GM19395 (cell line): Measurements from ENCODE around the gene ASCL3.
"Not testable (repeated sequence)": the region's sequence is repeated elsewhere in the genome, so short reads cannot be mapped to it uniquely, and the experiment has no call there.

Experiments used
- ATAC-seq: cut with Tn5 transposase; IDR thresholded peaks from one replicate; pipeline ENCODE4 v1.9.1; 2021; ENCODE audit warnings: mild to moderate bottlenecking, moderate library complexity; ENCODE audit not compliant: unreplicated experiment

Gene ASCL3

DNA sequence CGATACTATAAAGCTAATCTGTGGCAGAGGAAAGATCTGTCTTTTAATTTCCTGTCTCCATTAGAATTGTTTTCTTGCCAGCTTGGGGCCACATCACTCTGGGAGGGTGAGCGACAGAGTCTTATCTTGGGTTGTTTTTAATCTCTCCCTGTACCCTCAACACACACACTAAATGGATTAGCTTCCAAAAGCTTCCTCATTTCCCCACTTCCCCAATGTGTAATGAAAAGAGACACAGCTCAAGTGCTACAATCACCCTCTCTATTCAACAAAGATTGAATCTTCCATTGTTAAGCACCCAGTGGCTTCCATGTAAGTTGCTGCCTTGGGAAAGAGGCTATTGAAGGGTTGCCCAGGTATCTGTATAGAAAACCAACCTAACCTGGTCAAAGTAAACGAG, 6.1 kb upstream of the ASCL3 start:
- no peak for ATAC-seq

DNA sequence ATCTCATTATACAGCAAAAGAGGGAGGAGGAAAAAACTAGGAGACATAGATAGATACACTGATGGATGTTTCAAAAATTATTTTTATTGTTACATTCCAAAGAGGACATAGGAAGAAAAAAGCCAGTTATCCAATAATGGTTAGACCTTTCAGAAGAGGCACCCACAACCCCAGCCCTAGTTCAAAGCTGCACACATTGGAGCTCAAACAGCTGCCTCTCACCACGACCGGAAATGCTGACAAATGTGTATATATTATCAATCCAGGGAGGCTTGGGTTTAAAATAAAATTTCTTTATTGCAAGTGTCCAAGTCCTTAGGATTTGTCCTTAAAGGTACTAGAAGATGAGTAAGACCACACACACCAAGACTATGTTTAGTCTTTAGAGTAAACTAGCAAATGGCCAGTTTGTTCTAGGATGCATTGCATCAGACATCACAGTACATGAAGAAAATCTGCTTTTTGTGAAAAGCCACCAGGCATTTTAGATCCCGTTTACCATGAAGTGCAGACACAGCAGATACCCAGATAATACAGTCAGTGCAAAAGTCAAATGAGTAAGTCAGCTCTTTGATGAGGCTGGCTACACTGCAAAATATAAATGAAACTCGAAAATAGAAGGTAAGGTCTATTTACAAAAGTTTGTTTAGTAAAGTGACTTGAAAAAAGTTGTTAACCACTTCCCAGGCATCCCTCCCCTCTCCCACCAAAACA, 4.6 kb upstream of the ASCL3 start:
- ATAC-seq: no peak

DNA sequence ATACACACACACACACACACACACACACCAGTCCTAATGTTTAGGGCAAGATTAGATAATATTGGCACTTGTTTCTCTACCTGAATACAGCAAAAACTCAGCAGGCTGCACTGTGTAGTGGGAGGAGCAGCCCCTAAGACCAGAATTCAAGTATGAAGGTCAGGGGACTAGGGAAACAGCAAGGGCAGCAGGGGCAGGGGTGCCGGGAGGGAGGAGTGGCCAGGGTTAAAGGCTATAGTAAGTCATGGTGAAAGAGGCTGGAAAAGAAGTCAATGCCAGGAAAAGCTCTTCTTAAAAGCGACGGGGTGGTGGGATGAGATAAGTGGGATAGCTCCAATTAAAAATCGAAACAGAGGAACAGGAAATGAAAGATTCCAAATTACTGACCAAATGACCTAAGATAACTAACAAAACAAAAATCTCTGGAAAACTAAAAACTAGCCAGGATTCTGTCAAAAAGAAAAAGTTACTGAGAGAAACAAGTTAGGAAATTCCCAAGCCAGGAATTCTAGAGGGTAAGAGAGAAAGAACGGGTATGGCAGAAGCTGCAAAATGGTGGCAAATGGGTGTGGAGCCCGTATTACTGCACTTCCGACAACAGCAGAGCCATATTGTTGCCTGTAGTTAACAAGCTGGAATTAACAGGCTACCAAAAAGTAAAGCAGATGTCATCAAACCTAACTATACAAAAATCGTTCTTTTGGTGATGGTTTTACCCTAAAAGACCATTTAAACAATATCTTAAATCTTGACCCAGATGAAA, 1.3 kb downstream of the ASCL3 start:
- ATAC-seq: no peak

DNA sequence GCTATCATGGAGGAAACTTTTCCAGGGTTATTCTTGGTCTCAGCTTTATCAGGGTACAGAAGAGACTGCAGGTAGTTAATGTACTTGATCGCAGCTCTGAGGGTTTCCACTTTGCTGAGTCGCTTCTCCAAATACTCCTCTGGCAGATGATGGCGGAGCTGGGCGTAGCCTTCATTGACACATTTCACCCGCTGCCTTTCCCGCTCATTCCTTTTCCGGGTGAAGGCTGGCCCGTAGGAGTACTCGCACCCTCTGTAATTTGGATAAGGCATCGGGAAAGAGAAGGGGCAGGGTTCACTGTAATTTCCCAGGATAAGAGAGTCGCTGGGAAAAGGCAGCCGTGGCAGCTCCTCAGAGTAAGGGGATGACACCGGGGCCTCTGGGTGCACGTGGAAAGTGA, 5.2 kb downstream of the ASCL3 start:
- no peak for ATAC-seq

DNA sequence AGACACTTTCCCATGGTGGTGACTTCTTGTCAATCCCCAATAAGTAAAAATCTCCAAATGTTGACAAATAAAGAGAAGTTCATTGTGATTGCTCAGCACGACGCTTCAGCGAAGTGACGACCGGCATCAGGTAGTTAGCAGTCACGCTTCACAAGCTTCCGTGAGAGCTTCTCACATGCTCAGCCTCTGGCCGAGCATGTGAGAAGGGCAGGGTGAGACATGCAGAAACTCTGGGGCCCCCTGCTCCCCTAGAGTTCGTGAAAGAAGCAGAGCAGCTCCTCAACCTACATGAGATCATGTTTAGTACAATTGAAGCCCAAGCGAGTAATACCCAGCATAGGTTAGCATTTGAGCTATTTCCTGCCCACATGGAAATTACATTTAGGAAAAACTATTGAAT, 5.7 kb downstream of the ASCL3 start:
- ATAC-seq: no peak

DNA sequence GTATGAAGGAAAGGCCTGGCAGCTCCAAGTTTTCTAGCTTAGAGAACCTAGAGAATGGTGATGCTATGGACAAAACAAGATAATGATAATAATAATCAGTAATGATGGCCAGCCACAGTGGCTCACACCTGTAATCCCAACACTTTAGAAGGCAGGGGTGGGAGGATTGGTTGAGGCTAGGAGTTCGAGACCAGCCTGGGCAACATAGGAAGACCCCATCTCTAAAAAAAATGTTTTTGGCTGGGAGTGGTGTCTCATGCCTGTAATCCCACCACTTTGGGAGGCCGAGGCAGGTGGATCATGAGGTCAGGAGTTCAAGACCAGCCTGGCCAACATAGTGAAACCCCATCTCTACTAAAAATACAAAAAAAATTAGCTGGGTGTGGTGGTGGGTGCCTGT, 7.0 kb downstream of the ASCL3 start:
- ATAC-seq: not testable (repeated sequence)

DNA sequence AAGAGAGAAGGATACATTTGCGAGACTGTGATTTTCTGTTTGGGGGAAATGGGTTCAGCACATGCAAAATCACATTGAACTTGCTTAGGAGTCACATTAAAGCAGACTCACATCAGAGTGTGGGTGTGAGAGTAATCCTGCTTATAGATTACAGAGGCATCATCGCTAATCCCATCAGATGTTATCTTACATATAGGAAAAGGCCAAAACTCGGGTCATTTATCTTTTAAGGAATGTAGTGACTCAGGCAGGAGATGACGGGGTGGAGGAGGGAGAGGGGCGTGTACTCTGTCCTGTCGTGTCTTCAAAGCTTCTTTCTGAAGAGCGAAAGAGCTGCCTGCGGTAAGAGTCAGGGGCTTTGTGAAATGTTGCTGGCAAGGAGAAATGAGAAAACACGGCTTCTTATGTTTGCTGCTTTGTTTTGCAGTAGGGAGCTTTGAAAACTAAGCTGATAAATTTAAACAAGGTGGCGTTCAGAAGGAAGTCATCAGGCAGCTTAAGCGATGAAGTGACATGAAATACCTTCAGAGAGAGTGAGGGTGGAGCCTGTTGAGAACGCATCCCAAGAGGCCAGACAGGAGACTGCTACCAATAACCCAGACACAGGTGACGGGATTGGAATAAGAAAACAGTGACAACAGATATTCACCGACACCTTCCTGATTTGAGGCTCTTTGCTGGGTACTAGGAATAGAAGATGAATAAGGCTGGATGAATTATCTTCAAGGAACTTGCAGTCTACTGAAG, 7.9 kb downstream of the ASCL3 start:
- ATAC-seq: no peak

DNA sequence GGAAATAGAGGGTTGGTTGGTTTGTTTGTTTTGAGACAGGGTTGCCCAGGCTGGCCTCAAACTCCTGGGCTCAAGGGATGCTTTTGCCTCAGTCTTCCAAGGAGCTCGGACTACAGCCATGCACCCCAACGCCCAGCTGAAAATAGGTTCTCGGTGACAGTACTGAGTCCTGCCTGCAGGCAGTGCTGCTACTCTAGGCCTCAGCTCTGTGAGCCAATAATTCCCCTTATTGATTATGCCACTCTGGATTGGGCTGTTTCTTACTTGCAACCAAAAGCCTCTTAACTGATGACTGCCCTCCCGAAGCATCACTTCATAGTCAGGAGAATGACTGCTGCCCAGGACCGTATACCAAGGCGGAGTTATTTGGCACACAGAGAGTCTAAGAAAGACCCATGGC, 8.9 kb downstream of the ASCL3 start:
- no peak for ATAC-seq

DNA sequence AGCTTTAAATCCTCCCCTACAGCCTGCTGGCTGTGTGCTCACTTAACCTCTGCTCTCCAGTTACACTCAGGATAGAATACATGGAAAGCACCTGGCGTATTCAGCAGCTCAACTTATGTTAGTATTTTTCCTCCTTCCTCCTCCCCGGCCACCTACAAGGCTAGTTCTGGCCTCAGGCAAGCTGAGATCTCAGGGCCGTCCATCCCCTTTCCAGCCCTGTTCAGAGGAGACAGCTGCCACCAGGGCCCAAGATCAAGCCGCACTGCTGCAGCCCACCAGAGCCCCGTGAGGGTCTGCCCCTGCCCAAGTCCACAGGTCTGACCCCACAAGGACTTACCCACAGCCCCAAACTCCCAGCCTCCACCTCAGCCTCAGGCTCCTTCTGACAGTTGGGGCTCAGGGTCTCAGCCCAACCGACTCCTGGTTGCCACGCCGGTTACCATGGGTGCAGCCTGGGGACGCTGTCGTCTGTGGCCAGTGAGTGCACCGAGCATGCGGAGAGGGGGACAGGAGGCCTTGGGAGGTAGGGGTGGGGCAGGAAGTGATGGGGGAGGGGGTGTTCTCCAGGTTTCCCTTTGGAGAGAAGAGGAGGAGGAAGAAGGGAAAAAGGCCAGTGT, 10.1 kb downstream of the ASCL3 start, which contains the start of gene C11orf16:
Gene C11orf16 (minus strand): TSS at position 384 of the 617 bp plus-strand sequence. CDS start 639 bp downstream, outside the sequence.
- ATAC-seq: no peak

DNA sequence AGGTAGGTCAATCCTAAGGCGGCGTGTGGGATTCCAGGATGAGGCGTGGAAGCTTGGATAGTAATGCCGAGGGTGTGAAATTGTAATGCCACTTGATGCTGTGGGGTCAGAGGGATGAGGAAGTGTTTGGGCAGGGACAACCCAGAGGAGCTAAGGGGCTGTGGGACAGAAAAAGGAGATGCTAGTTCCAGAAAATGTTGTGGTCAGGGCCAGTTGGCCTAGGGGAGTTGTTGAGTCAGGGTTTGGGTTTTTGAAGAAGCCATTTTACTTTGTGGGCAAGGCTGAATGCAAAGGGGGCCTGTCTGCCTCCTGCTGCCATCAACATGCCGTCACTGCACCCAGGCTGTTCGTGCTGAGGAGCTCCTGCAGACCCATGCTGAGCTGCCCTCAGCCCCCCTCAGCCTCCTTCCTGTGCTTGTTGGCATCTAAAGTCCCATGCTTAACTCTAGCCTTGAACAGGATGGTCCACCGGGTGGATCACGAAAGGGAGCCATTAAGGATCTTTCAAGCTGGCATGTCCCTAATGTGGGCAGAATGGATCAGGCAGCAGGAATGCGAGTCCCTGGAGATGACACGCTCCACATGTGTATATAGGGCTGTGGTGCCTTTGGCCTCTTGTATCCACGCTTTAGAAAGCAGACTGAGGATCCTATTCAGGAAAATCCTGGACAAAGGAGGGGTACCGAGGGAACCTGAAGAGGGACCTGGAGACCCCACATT, 12.2 kb downstream of the ASCL3 start:
- no peak for ATAC-seq

DNA sequence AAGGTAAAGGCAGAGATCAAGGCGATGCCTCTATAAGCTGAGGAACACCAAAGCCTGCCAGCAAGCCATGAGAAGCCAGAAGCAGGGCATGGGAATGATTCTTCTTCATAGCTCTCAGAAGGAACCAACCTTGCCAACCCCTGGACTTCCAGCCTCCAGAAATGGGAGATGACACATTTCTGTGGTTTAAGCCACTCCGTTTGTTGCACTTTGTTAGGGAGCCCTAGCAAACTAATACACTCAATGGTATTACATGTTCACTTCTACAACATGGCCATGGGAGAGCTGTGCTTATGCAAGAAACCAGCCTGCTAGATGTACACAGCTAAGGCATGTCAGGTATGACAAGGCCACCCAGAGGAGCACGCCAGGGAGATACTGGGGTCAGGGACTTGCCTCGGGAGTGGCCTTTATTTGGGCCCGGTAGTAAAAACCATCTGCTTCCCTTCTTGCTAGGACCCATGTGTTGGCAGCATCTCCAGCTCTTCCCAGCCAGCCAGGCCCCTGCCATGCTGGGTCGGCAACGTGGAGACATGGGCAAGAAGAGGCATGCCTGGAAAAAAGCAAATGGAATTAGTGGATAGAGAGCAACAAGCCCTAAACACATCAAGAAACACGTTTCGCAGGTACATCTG, 13.7 kb downstream of the ASCL3 start:
- ATAC-seq: no peak

DNA sequence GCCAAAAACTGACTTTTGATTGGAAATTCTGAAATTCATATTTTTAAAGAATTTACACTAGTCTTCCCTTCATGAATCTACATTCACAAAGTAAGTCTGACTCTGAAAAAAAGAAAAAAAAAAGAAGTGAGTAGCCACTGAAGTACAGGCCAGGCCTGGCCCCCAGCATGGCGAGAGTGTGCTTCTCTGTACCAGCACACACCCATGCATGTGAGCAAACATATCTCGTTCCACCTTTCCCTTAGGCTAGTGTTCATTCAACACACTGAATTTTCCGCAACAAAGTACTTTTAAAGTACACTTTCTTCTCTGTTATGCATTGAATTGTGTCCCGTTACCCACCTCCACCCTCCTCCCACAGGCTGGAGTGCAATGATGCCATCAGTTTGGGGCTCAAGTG, 14.6 kb downstream of the ASCL3 start:
- no peak for ATAC-seq

DNA sequence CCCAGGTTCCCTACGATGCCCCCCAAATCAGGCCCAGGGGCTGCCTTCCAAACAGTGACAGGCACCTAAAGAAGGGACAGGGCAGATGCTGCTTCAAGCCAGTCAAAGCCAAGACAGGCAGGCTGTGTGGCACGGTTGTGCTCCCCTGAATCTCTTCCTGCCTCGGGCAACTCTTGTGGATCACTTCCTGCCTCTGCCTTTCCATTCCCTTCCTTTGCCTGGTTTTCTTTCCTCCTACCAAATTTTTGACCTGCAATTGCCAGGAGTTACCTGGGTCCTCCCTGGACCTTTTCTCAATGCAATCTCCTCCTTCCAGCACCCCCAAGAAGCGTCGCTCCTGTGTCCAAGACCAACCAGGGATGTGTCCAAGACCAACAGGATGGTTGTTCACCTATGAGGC, 15.6 kb downstream of the ASCL3 start:
- no peak for ATAC-seq

DNA sequence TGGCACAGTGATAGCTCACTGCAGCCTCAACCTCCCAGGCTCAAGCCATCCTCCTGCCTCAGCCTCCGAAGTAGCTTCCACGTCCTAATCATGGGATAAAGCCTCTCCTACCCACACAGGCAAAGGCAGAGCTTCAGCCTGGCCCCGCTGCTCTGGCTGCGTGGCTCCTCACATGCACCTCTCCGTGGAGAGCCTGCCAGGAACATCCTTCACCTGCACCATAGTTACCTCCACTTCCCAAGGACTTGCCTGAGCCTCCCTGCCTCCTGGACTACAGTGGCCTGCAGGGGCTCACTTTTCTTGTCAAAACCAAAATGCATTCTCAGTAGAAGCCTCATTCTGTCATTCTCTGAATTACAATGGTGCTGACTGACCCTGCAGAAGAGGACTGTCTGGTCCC, 16.6 kb downstream of the ASCL3 start:
- ATAC-seq: no peak

DNA sequence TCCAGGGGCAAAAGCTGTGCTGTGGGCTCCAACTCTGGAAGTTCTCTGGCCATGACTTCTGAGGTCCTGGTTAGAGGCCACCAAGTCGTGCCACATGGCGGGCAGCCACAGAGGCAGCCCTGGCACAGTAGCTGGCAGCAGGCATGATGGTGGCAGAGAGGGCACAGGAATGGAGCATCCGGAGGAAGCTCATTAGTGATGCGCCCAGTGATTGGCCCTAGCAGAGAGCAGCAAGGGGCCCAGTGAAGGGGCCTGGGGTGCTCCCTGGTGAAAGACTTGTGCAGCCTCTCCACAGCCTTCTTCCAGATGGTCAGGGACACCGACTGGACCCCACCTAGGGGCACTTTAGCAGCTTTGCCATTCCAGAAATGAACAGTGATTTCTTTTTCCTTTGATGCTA, 17.1 kb downstream of the ASCL3 start:
- no peak for ATAC-seq

DNA sequence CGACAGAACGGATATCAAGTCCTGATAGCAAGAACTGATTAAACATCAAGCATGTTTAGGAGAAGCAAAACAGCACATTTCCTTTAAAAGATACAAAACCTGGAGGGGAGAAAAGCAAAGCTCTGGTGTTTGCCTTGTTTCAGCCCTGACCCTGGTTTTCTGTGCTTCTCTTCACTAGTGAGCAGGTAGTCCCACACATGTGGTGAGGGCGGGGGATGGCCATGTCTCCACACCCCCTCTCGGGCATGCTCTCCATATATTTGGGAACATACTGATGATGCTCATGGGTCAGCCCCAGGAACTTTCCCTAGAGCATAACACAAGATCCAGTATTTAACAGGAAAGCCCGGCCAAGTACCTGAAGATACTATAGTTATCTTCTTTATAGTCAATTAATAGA, 20.1 kb downstream of the ASCL3 start:
- no peak for ATAC-seq

DNA sequence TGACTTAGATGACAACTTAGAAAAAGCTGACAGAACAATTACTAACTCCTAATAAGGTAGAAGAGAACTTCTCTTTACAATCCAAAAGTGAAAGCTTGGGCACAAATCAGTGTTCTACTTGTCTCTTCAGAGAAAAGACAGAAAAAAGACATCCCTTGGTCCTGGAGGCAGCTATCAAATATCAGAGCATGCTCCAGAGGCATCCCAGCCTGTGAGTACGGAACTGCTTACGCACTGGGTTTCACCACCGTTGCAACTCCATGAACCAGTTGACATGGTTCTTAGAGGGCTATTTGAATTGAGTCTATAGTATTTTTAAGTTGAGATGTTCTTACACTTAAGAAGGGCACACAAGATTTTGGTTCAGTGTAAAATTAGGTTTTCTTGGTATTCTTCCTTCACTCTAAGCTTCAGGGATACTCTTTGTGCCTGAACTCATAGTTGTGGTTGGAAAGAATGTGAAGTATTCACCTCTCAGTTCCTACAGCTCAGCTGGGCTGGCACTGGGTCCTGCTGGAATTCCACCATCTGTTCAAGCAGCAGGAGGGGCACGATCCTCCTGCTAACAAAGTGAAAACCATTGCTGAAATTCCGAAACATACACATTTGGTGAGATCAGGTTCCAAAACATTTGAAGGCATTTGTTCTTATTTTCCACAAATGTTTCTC, 25.5 kb downstream of the ASCL3 start:
- ATAC-seq: no peak

DNA sequence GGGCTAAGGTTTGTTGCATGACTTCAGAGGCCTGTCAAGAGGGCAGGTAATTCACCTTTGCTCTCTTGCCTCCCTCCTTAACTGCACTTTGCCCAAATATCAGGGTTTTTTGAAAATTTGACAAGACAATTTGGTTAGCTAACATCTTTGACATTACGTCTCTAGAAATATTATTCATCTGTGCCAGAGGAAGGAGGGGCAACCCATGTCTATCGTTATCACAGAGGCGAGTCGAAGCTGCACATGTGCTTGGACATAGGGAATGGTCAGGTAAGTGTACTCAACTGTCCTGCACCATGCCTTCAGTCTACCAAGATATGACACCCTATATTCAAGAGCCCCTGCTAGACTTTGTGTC, 28.2 kb downstream of the ASCL3 start:
- no peak for ATAC-seq

DNA sequence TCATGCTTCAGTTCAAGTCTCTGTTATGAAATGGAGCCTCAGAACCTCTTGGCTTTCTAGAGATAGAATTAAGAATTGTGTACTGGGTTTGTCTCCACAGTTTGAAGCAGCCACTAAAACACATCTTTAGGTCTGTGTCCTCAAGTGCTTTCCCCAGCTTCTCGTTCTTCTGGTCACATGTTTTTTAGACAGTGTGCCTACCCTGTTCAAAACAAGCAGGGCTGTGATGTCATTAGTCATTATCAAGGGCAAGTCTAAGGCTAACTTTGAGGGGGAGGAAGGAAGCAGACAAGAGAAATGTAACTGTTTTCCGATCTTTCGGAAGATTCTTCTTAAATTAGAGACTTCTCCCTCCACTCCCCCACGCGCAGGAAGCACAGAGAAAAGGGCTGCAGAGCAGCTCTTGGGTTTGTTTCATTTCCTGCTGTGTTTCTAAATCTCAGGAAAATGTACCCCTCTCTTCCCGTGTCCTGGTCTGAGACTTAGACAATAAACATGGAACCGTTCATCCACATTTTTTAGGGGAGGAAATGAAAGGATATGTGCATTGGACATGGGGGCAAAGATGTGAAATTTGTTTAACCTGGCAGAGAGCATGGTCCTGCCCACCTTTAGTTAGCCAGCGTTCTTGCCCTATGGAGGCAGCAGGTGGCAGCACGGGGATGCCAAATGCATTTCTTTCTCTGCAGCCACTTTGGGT, 28.7 kb downstream of the ASCL3 start:
- no peak for ATAC-seq
